H9 (cell line): Measurements from ENCODE around the gene CLDN20. TPM values are rescaled to one million over a fixed set of nuclear protein-coding genes. Genes with fewer than 3 reads are reported as not detected.

ENCODE experiments used
- DNase-seq: peaks from one replicate; pipeline ENCODE4 v3.0.0-alpha.2; 2017
- H2AFZ ChIP-seq: one replicate; pipeline ENCODE4 v1.6.1; 2013; ENCODE audit warnings: mild to moderate bottlenecking, low read length, control low read depth, moderate library complexity
- H2AK5ac ChIP-seq: 2 replicates; pipeline ENCODE4 v1.6.1; 2013; ENCODE audit warnings: low read length, control low read depth, mixed read lengths; ENCODE audit not compliant: insufficient read length
- H2BK120ac ChIP-seq: one replicate; pipeline ENCODE4 v1.6.1; 2013; ENCODE audit warnings: low read depth, mild to moderate bottlenecking, low read length, control low read depth, inconsistent platforms; ENCODE audit not compliant: poor library complexity, severe bottlenecking
- H2BK12ac ChIP-seq: 2 replicates; pipeline ENCODE4 v1.6.1; 2013; ENCODE audit warnings: low read length, control low read depth, mixed read lengths, low read depth; ENCODE audit not compliant: insufficient read length
- H2BK15ac ChIP-seq: 2 replicates; pipeline ENCODE4 v1.6.1; 2013; ENCODE audit warnings: low read depth, low read length, control low read depth
- H2BK20ac ChIP-seq: one replicate; pipeline ENCODE4 v1.6.1; 2013; ENCODE audit warnings: low read depth, mild to moderate bottlenecking, low read length, control low read depth, inconsistent platforms; ENCODE audit not compliant: poor library complexity, severe bottlenecking
- H2BK5ac ChIP-seq: 2 replicates; pipeline ENCODE4 v1.6.1; 2013; ENCODE audit warnings: low read length, control low read depth, mixed read lengths; ENCODE audit not compliant: insufficient read length
- H3K14ac ChIP-seq: 2 replicates; pipeline ENCODE4 v1.6.1; 2013; ENCODE audit warnings: low read length, control low read depth; ENCODE audit not compliant: insufficient read depth
- H3K18ac ChIP-seq: 2 replicates; pipeline ENCODE4 v1.6.1; 2013; ENCODE audit warnings: low read depth, mild to moderate bottlenecking, mixed read lengths, low read length, control low read depth; ENCODE audit not compliant: insufficient read length
- H3K23ac ChIP-seq: 2 replicates; pipeline ENCODE4 v1.6.1; 2013; ENCODE audit warnings: low read length, control low read depth, mixed read lengths, low read depth; ENCODE audit not compliant: insufficient read length
- H3K23me2 ChIP-seq: 2 replicates; pipeline ENCODE4 v1.6.1; 2013; ENCODE audit warnings: low read depth, mild to moderate bottlenecking, mixed read lengths, low read length, control low read depth; ENCODE audit not compliant: insufficient read length, poor library complexity, severe bottlenecking
- H3K27ac ChIP-seq: 2 replicates; pipeline ENCODE4 v1.5.1; 2013; ENCODE audit warnings: low read length, control low read depth, mixed read lengths, low read depth; ENCODE audit not compliant: insufficient read length
- H3K27me3 ChIP-seq: 2 replicates; pipeline ENCODE4 v1.6.1; 2013; ENCODE audit warnings: low read length, control low read depth, inconsistent platforms; ENCODE audit not compliant: insufficient read depth
- H3K4ac ChIP-seq: 2 replicates; pipeline ENCODE4 v1.6.1; 2013; ENCODE audit warnings: low read depth, mild to moderate bottlenecking, control low read depth, inconsistent platforms, low read length, moderate library complexity
- H3K4me1 ChIP-seq: 2 replicates; pipeline ENCODE4 v1.6.1; 2013; ENCODE audit warnings: low read length, control low read depth, inconsistent platforms; ENCODE audit not compliant: insufficient read depth
- H3K4me2 ChIP-seq: 2 replicates; pipeline ENCODE4 v1.6.1; 2013; ENCODE audit warnings: low read length, control low read depth, mixed read lengths; ENCODE audit not compliant: insufficient read length, insufficient read depth
- H3K56ac ChIP-seq: 2 replicates; pipeline ENCODE4 v1.6.1; 2013; ENCODE audit warnings: low read depth, mild to moderate bottlenecking, mixed read lengths, low read length, control low read depth; ENCODE audit not compliant: insufficient read length
- H3K79me1 ChIP-seq: 2 replicates; pipeline ENCODE4 v1.6.1; 2013; ENCODE audit warnings: low read depth, mild to moderate bottlenecking, moderate library complexity, low read length, control low read depth, inconsistent platforms; ENCODE audit not compliant: insufficient read depth, poor library complexity, severe bottlenecking
- H3K79me2 ChIP-seq: 2 replicates; pipeline ENCODE4 v1.6.1; 2013; ENCODE audit warnings: low read length, control low read depth, inconsistent platforms; ENCODE audit not compliant: insufficient read depth
- H3K9ac ChIP-seq: 2 replicates; pipeline ENCODE4 v1.6.1; 2013; ENCODE audit warnings: low read length, control low read depth, mixed read lengths; ENCODE audit not compliant: insufficient read length; ENCODE audit errors: extremely low read depth
- H3K9me3 ChIP-seq: one replicate; pipeline ENCODE4 v1.6.1; 2013; ENCODE audit warnings: low read depth, low read length, inconsistent platforms; ENCODE audit not compliant: control insufficient read depth
- H3T11ph ChIP-seq: one replicate; pipeline ENCODE4 v1.6.1; 2013; ENCODE audit warnings: mild to moderate bottlenecking, low read length, control low read depth, inconsistent platforms
- H4K20me1 ChIP-seq: one replicate; pipeline ENCODE4 v1.6.1; 2013; ENCODE audit not compliant: control insufficient read depth, insufficient read length, insufficient read depth
- H4K5ac ChIP-seq: 2 replicates; pipeline ENCODE4 v1.6.1; 2013; ENCODE audit warnings: low read depth, mild to moderate bottlenecking, mixed read lengths, low read length, control low read depth; ENCODE audit not compliant: insufficient read length
- H4K8ac ChIP-seq: replicated peaks from 2 replicates; pipeline ENCODE4 v1.6.1; 2013; ENCODE audit warnings: low read length, control low read depth, mixed read lengths, low read depth; ENCODE audit not compliant: insufficient read length
- H4K91ac ChIP-seq: 2 replicates; pipeline ENCODE4 v1.6.1; 2013; ENCODE audit warnings: low read depth, mild to moderate bottlenecking, moderate library complexity, mixed read lengths, low read length, control low read depth; ENCODE audit not compliant: insufficient read length
- H3K27ac Mint-ChIP-seq, 3 experiments: 2 replicates in 2 of 3; 3 replicates in 1 of 3; pipeline ENCODE4 v1.8.0; 2020 to 2021; ENCODE audit warnings: mixed read lengths in 3 of 3, mild to moderate bottlenecking in 1 of 3, moderate library complexity in 1 of 3
- H3K27me3 Mint-ChIP-seq: 2 replicates; pipeline ENCODE4 v1.8.0; 2021; ENCODE audit warnings: low read depth, mild to moderate bottlenecking, moderate library complexity, mixed read lengths
- H3K36me3 Mint-ChIP-seq, 3 experiments: 2 replicates in 2 of 3; 3 replicates in 1 of 3; pipeline ENCODE4 v1.8.0; 2020 to 2021; ENCODE audit warnings: low read depth in 3 of 3, mixed read lengths in 3 of 3; ENCODE audit not compliant: insufficient read depth in 1 of 3
- H3K4me1 Mint-ChIP-seq, 2 experiments: 2 replicates each; pipeline ENCODE4 v1.8.0; 2020; ENCODE audit warnings: mixed read lengths in 2 of 2
- H3K4me3 Mint-ChIP-seq, 2 experiments: 2 replicates in 1 of 2; 3 replicates in 1 of 2; pipeline ENCODE4 v1.8.0; 2020 to 2021; ENCODE audit warnings: mild to moderate bottlenecking in 2 of 2, mixed read lengths in 2 of 2, moderate library complexity in 1 of 2
- H3K9me3 Mint-ChIP-seq, 2 experiments: 2 replicates in 1 of 2; 3 replicates in 1 of 2; pipeline ENCODE4 v1.8.0; 2020; ENCODE audit warnings: mild to moderate bottlenecking in 2 of 2, mixed read lengths in 2 of 2, moderate library complexity in 1 of 2
- WGBS: extraction: QIAGEN DNeasy Blood & Tissue Kit; methylation state at CpG from one replicate; pipeline ENCODE4 v1.1.7; 2013; ENCODE audit warnings: missing lambda C conversion rate, low lambda C conversion rate, mixed read lengths; ENCODE audit not compliant: insufficient read length; ENCODE audit errors: extremely low coverage; 5-methylcytosine and 5-hydroxymethylcytosine counted together
- total RNA-seq: library from RNA; stranded (reverse); gene quantifications from 2 replicates; pipeline ENCODE4 v1.2.1, GENCODE V29; 2021
- TF ChIP-seq, protein P1 (sequence below): fragments of 200-600 bp; sonication (generic); conservative IDR thresholded peaks from 3 replicates; pipeline ENCODE4 v1.8.0; 2021; ENCODE audit warnings: antibody characterized with exemption, mild to moderate bottlenecking

Gene CLDN20
- total RNA-seq, 1 experiment from 2014 or later: not detected

DNA sequence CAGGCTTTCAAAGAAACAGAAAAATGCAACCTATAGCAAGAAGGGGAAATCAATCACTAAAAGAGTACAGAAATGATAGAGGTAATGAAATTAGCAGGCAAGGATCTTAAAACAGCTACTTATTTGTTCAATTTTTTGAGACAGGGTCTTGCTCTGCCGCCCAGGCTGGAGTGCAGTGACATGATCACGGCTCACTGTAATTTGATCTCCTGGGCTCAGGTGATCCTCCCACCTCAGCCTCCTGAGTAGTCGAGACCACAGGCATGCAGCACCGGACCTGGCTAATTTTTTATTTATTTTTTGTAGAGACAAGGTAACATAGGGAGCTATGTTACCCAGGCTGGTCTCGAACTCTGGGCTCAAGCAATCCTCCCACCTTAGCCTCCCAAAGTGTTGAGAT is 28.9 kb downstream of the CLDN20 start:
- Histone ChIP-seq H3K4ac (no peak overlapping the region), H4K8ac (no peak overlapping the region), H2AFZ (no peak overlapping the region), H2BK20ac (no peak overlapping the region), H2BK12ac (no peak overlapping the region), H2BK15ac (no peak overlapping the region), H4K5ac (no peak overlapping the region), H3K56ac (no peak overlapping the region), H3K27me3 (no peaks in the 10 kb centered on the region), H4K91ac (no peak overlapping the region), H3T11ph (no peak overlapping the region), H3K9me3 (no peaks in the 10 kb centered on the region), H3K4me1 (no peaks in the 10 kb centered on the region), H3K79me1 (no peaks in the 10 kb centered on the region), H3K18ac (no peak overlapping the region), H2AK5ac (no peak overlapping the region), H3K4me2 (no peak overlapping the region), H3K23me2 (peaks cover 3% of the 10 kb centered on the region), H3K27ac (no peak overlapping the region), H3K14ac (no peak overlapping the region), H2BK120ac (no peak overlapping the region), H2BK5ac (no peak overlapping the region), H4K20me1 (no peaks in the 10 kb centered on the region), H3K9ac (no peak overlapping the region), H3K23ac (no peak overlapping the region), H3K79me2 (no peaks in the 10 kb centered on the region)
- Mint-ChIP-seq H3K27ac (no peak overlapping the region), H3K9me3 (no peaks in the 10 kb centered on the region), H3K27me3 (no peaks in the 10 kb centered on the region), H3K4me1 (peaks cover 0 to 2% of the 10 kb centered on the region in 2 experiments; a peak in 2 of 4 replicates), H3K4me3 (no peak overlapping the region), H3K36me3 (peaks cover 44 to 76% (median 75%) of the 10 kb centered on the region in 3 experiments)
- DNase-seq: no peak
- TF ChIP-seq, protein P1, sequence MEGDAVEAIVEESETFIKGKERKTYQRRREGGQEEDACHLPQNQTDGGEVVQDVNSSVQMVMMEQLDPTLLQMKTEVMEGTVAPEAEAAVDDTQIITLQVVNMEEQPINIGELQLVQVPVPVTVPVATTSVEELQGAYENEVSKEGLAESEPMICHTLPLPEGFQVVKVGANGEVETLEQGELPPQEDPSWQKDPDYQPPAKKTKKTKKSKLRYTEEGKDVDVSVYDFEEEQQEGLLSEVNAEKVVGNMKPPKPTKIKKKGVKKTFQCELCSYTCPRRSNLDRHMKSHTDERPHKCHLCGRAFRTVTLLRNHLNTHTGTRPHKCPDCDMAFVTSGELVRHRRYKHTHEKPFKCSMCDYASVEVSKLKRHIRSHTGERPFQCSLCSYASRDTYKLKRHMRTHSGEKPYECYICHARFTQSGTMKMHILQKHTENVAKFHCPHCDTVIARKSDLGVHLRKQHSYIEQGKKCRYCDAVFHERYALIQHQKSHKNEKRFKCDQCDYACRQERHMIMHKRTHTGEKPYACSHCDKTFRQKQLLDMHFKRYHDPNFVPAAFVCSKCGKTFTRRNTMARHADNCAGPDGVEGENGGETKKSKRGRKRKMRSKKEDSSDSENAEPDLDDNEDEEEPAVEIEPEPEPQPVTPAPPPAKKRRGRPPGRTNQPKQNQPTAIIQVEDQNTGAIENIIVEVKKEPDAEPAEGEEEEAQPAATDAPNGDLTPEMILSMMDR: no peak
- WGBS: no CpG with 5 or more reads among the region's 5 CpGs
